Stimulated activated CD4-positive, alpha-beta T cell treated with anti-CD3 and anti-CD28 coated beads, TNF-alpha, amount 100 ng/mL, for 48 hours (primary cell): ENCODE results near the gene SPHKAP.
"Not testable (repeated sequence)": the region's sequence is repeated elsewhere in the genome, so short reads cannot be mapped to it uniquely, and the experiment has no call there.

Source experiments
- DNase-seq, 3 donors: peaks; one replicate each; pipeline ENCODE4 v3.0.0-alpha.2; 2020; ENCODE audit warnings: low read depth in 3 of 3

Gene SPHKAP

GRCh38 chr2:228181098-228182019, at the start of gene SPHKAP:
Gene SPHKAP (minus strand): TSS chr2:228181687. CDS start chr2:228181598, 89 bp downstream.
- no peak for DNase-seq

GRCh38 chr2:228227466-228227865, 46.0 kb upstream of the SPHKAP start:
- no peak for DNase-seq

- DNase-seq: no peak
Observed at GRCh38 chr2:228224410-228224809, 42.9 kb upstream of the SPHKAP start.

GRCh38 chr2:228218593-228218992, 37.1 kb upstream of the SPHKAP start:
- DNase-seq: not testable (repeated sequence)

GRCh38 chr2:228197504-228197903, 16.0 kb upstream of the SPHKAP start:
- DNase-seq: no peak

GRCh38 chr2:228180181-228181097, 1.0 kb downstream of the SPHKAP start:
- no peak for DNase-seq

- DNase-seq: no peak
Observed at GRCh38 chr2:228167290-228167689, 14.2 kb downstream of the SPHKAP start.

- no peak for DNase-seq
Observed at GRCh38 chr2:228164718-228165117, 16.8 kb downstream of the SPHKAP start.

- DNase-seq: no peak
Observed at GRCh38 chr2:228157841-228158240, 23.6 kb downstream of the SPHKAP start.

GRCh38 chr2:228144961-228145360, 36.5 kb downstream of the SPHKAP start:
- DNase-seq: no peak

GRCh38 chr2:228140934-228141528, 40.5 kb downstream of the SPHKAP start:
- DNase-seq: no peak

- DNase-seq: no peak
Observed at GRCh38 chr2:228136027-228136426, 45.5 kb downstream of the SPHKAP start.

GRCh38 chr2:228135300-228135699, 46.2 kb downstream of the SPHKAP start:
- no peak for DNase-seq

- no peak for DNase-seq
Observed at GRCh38 chr2:228131833-228132232, 49.7 kb downstream of the SPHKAP start.

- DNase-seq: no peak
Observed at GRCh38 chr2:228126401-228126800, 55.1 kb downstream of the SPHKAP start.

- DNase-seq: no peak
Observed at GRCh38 chr2:228118940-228119339, 62.5 kb downstream of the SPHKAP start.

GRCh38 chr2:228107846-228108245, 73.6 kb downstream of the SPHKAP start:
- no peak for DNase-seq

GRCh38 chr2:228105526-228106250, 75.8 kb downstream of the SPHKAP start:
- no peak for DNase-seq

- no peak for DNase-seq
Observed at GRCh38 chr2:228104215-228104614, 77.3 kb downstream of the SPHKAP start.

- no peak for DNase-seq
Observed at GRCh38 chr2:228103379-228103778, 78.1 kb downstream of the SPHKAP start.

GRCh38 chr2:228102949-228103348, 78.5 kb downstream of the SPHKAP start:
- DNase-seq: no peak
